Activated effector memory CD4-positive, alpha-beta T cell treated with anti-CD3 and anti-CD28 coated beads, Interleukin-2, amount 50 U/mL, for 16 hours (primary cell): ENCODE measurements around the gene JAK2.
"Not testable (repeated sequence)": the region's sequence is repeated elsewhere in the genome, so short reads cannot be mapped to it uniquely, and the experiment has no call there.

Experiments
- DNase-seq: peaks from one replicate; pipeline ENCODE4 v3.0.0-alpha.2; 2020

Gene JAK2

GRCh38 chr9:4984621-4985385 is at the start of gene JAK2:
JAK2 (plus strand) TSS chr9:4985272; CDS start chr9:5021988, 36,716 bp downstream.
- peak; percentile 92 for DNase-seq

GRCh38 chr9:4936277-4936676 is 48.8 kb upstream of the JAK2 start:
- DNase-seq, result no peak

- DNase-seq, result no peak
Observed at GRCh38 chr9:4936823-4937222, 48.2 kb upstream of the JAK2 start.

GRCh38 chr9:4937446-4937845 is 47.6 kb upstream of the JAK2 start:
- DNase-seq, result no peak

GRCh38 chr9:4938496-4938895 is 46.6 kb upstream of the JAK2 start:
- no peak for DNase-seq

GRCh38 chr9:4939118-4939561 is 45.9 kb upstream of the JAK2 start:
- DNase-seq, result no peak

GRCh38 chr9:4942042-4942691 is 42.9 kb upstream of the JAK2 start:
- not testable (repeated sequence) for DNase-seq

- no peak for DNase-seq
Observed at GRCh38 chr9:4943346-4943745, 41.7 kb upstream of the JAK2 start.

GRCh38 chr9:4944431-4945211 is 40.5 kb upstream of the JAK2 start:
- peak; percentile 74 for DNase-seq

GRCh38 chr9:4946937-4947336 is 38.1 kb upstream of the JAK2 start:
- DNase-seq, result no peak

GRCh38 chr9:4955836-4956235 is 29.2 kb upstream of the JAK2 start:
- no peak for DNase-seq

GRCh38 chr9:4959031-4959430 is 26.0 kb upstream of the JAK2 start:
- no peak for DNase-seq

- no peak for DNase-seq
Observed at GRCh38 chr9:4962085-4962484, 23.0 kb upstream of the JAK2 start.

GRCh38 chr9:4964540-4964939 is 20.5 kb upstream of the JAK2 start:
- no peak for DNase-seq

- DNase-seq, result no peak
Observed at GRCh38 chr9:4965174-4965821, 19.8 kb upstream of the JAK2 start.

- DNase-seq, result no peak
Observed at GRCh38 chr9:4967523-4967922, 17.5 kb upstream of the JAK2 start.

- no peak for DNase-seq
Observed at GRCh38 chr9:4969130-4969529, 15.9 kb upstream of the JAK2 start.

GRCh38 chr9:4970970-4971641 is 14.0 kb upstream of the JAK2 start:
- DNase-seq, result peak; percentile 86

- no peak for DNase-seq
Observed at GRCh38 chr9:4973246-4973645, 11.8 kb upstream of the JAK2 start.

GRCh38 chr9:4973902-4974301 is 11.2 kb upstream of the JAK2 start:
- no peak for DNase-seq

GRCh38 chr9:4979239-4979638 is 5.8 kb upstream of the JAK2 start:
- no peak for DNase-seq

- DNase-seq, result no peak
Observed at GRCh38 chr9:4980086-4980727, 4.9 kb upstream of the JAK2 start.
